NCI-H2196 treated with DMSO at 0.1 percent for 48 hours (cell line): ENCODE measurements around the gene SHISA9.

Experiments
- DNase-seq: peaks from one replicate; lab custom pipeline; 2025; ENCODE audit not compliant: unreplicated experiment; lab: John Stamatoyannopoulos, UW

The SHISA9 gene

DNA sequence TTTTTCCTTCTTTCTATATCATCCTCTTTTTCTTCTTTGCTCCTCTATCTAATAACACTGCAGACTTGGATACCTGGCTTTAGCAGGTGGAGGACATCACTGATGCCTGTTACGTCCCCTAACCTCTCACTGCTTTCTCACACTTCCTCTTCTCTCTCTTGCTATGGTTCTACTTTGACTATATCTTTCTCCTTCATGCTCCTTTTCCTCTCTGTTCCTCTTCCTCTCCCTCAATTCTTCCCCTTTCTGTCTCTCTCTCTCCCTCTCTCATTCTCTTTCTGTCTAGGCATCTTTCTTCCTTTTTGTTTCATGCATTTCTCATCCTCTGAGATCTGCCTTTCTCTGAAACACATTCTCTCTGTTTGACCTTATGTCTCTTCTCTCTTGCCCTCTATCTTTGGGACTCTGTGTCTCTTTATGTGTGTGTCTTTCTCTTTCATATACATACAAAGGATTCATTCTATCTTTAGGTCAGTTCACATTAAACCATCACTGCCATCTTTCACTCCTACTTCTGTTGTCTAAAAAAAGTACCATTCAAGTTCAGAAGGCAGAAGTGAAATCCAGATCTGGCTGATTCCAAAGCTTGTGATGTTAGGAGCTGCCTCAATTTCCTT is 353.7 kb downstream of the SHISA9 start:
- no peak for DNase-seq

DNA sequence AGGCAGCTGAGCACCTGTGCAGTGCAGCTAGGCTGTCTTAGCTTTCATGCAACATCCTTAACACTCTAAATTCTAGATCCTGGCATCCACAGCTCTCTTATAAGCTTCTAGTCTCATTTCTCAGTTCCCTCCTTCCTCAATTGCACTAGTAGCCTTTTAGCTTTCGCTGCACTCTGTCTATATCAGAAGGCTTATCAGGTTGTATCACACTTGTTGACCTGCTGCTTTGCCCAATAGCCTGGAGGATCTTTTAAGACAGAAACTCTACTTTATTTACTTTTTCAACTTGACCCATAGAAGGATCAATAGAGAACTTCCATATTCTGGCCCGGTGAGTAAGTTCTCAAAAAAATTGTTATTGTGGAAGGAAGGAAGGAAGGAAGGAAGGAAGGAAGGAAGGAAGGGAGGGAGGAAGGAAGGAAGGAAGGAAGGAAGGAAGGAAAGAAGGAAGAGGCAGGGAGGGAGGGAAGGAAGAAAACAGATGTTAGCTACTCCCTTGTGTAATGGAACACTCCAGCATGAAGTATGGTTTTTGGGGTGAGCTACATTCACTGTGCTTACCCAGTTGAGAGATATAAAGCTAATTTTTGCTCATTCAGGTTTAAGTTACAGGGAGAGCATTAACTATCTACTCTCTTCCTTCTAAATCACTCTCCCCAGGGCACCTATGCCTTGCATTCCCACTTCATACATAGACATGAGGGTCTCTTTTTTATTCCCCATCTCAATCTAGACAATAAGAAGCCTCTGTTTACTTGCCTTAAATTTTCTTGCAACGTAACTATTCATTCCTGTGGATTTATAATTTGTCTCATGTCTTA is 361.1 kb downstream of the SHISA9 start:
- DNase-seq, result no peak

DNA sequence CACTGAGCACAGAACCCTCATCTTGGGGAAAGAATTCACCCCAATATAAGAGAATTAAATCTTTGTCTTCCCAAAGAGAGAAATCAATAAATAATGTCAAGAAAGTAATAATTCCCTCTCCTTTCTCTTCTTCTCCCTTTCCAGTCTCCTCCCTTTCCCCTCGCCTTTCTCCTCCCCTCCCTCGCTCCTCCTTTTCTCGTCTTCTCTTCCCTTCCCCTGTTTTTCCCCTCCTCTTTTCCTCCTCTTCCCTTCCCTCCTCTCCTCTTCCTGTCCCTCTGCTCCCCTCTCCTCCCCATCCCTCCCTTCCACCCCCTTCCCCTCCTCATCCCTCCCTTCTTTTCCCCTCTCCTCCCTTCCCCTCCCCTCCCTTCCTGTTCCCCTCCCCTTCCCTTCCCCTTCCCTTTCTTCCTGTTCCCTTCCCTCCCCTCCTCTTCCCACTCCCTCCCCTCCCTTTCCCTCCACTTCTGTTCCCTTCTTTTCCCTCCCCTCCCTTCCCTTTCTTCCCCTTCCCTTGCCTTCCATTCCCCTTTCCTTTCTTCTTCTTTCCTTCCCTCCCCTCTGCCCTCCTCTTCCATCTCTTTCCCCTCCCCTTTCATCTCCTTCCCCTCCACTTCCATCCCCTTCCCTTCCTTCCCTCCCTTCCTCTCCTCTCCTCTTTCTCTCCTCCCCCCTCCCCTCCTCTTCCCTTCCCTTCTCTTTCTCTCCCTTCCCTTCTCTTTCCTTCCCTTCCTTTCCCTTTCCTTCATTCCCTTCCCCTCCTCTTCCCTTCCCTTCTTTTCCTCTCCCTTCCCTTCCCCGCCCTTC is 363.6 kb downstream of the SHISA9 start:
- no peak for DNase-seq

DNA sequence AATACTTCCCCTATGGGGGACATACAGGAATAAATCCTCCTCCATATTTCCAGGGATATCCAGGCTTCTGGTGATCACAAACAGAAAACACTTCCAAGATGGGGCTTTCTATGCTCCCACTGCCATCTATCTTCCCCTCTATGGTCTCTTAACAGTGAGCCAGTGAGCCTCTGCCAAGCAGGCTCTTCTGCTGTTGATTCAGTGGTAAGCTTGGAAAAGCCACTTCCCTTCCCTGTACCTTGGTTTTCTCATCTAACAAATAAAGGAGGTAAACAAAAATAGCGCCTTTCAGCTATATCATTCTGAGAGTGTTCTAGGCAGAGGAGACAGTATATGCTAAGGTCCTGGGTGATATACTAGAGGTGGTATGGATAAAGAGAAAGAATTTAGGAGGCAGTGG is 368.0 kb downstream of the SHISA9 start:
- DNase-seq, result no peak

DNA sequence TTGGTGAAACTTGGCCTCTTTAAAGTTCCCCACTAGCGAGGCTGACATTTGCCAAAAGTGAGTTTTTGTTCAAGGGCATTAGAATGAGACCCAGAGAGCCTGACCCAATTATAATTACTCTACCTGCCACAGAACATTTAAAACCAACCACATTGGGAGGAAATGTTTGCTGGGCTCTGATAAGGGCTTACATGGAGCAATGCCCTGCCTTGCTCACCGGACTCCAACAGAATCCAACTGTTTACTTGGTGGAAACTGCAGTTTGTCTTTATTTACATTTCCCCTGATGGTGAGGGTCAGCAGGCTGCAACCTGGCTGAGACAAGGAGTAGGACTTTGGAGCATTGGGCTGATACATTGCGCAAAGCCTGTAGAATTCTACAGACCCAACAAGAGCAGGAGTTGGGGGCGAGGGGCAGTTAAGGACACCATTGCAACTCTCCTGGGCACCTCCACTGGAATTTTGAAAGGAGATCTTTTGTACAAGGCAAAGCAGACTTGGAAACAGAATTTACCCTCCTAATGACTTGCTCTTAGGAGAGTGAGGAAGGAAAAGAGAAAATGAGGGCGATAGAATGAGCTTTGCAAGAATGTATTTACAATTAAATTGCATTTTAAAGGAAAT is 368.6 kb downstream of the SHISA9 start:
- DNase-seq, result no peak

DNA sequence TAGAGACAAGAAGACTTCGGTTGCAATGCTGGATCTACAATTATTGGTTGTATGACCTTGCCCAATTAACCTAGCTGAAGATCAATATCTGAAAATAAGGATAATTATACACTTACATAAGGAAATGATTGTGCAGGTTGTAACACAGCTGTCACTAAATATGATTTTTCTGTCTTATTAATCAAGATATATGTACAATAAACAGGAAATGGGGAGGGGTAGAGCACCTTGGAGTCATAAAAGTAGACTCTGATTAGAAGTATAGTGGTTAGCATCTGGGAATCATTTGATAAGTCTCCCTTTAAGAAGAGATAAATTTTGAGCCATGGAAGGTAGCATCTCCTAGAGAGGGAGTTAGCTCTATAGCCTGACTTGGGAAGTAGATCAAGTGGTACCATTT is 369.2 kb downstream of the SHISA9 start:
- DNase-seq, result no peak

DNA sequence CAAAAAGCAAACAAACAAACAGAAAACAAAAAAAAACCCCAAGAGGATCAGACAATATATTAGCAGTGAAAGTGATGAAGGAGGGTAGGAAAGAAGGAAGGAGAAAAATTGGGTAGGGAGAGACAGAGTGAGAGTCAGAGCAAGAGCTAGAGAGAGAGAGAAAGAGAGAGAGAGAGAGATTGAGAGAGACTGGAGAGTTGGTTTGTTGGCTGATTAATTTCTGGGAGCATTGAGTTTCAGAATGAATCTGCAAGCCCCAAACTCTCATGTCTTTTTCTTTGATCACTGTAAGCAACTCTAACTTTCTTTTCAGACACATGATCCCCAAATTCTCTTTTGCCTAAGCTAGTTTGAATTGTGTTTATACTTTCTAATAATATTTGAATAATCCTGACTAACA is 388.1 kb downstream of the SHISA9 start:
- no peak for DNase-seq
